ENCODE measurements around the gene ARID3A.

The ARID3A gene

DNA sequence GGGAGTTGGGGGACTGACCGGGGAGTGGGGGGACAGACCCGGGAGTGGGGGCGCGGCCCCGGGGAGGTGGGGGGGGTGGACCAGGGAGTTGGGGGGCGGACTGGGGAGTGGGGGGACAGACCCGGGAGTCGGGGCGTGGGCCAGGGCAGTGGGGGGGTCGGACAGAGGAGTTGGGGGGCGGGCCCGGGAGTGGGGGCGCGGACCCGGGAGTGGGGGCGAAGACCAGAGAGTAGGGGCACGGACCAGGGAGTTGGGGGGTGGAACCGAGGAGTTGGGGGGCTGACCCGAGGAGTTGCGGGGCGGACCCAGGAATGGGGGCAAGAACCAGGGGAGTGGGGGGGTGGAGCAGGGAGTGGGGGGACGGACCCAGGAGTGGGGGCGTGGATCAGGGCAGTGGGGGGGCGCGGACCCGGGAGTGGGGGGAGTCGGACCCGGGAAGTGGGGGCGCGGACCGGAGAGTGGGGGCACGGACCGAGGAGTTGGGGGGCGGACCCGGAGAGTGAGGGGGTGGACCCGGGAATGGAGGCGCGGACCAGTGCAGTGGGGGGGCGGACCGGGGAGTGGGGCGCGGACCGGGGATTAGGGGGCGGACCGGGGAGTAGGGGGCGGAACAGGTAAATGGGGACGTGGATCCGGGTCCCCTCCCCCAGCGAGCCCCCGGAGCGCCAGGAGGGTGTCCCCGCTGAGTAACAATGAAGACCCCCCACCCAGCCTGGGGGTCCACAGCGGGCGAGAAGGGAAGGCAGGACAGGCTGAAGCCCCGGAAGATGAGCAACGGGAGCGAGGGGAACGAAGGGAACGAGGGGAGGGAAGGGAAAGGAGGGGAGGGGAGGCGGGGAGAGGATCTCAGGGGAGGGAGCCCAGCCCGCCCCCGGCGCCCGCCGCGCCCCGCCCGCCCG lies 13.4 kb upstream of the ARID3A start:
- no peak for DNase-seq (ENCODE audit: low spot score)

GRCh38 chr19:913080-913748 lies 12.6 kb upstream of the ARID3A start, which contains the start of gene R3HDM4:
TSS of gene R3HDM4 (minus strand) at chr19:913219. CDS start at chr19:913157, 62 bp downstream.
- peak; percentile 69 for DNase-seq (ENCODE audit: low spot score)

DNA sequence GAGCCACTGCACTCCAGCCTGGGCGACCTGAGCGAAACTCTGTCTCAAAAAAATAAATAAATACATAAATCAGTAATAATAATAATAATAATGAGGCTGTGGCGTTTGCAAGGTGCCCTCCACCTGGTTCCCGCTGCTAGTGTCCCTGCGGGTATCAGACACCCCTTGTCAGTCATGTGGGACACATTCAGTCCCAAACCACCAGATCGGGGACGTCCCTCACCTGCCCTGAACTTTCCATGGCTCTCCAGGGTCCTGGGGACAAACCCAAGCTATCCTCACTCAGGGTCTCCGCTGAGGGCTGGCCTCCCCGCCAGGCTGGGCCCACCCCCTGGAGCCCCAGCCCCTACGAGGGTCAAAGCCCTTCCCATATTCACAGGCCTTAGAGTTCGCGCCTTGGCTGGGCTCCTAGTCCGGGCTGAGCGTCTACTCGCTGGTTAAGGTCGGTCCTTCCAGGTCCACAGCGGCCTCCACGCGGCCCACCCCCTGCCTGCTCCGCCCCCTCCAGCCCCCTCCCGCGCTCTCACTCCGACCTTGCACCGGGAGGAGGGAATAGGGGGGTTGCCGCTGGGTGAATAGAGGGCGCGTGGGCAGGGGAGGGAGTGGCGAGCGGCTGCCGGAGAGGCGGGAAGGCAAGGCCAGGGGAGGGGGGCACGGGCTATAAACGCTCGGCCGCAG lies 9.1 kb upstream of the ARID3A start:
- DNase-seq (ENCODE audit: low spot score) = no peak

DNA sequence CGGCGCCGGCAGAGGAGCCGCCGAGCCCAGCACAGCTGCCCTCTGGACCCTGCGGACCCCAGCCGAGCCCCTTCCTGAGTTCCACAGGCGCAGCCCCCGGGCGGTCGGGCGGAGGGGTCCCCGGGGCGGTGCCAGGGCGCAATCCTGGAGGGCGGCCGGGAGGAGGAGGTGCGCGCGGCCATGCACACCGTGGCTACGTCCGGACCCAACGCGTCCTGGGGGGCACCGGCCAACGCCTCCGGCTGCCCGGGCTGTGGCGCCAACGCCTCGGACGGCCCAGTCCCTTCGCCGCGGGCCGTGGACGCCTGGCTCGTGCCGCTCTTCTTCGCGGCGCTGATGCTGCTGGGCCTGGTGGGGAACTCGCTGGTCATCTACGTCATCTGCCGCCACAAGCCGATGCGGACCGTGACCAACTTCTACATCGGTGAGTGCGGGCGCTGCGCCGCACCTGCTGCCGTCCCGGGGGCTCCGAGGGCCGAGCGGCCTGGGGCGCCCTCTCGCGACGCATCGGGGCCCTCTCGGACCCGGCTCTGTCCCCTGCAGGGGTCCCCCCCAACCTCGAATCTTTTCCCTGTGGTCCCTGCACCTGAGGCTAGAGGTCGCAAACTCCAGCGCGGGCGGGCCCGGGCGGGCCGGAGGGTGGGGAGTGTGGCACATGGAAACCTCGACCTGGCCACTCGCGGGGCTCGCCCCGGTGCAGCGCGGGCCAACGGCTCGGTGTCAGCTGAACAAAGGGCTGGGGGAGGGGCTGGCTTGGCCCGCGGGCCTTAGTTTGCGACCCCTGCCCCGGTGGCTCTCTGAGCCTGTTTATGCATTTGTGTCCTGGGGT lies 8.3 kb upstream of the ARID3A start, which contains the start of gene KISS1R:
Gene KISS1R, plus strand, starts transcription at position 11 of the 829 bp plus-strand sequence. Its CDS starts 170 bp downstream, at position 181.
- DNase-seq (ENCODE audit: low spot score) = peak; percentile 40

DNA sequence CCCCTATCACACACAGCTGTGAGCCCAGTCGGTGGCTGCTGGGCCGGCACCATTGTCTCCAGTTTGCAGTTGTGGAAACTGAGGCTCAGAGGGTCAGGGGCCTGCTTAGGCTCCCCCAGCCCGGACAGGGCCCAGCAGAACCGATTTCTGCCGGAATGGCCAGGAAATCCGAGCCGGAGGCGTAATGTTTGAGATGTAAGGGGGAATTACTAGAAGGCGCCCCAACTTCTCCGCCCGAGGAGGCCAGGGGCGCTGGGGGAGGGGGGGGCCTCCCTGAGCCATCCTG lies 7.7 kb upstream of the ARID3A start:
- no peak for DNase-seq (ENCODE audit: low spot score)

GRCh38 chr19:918481-919198 lies 7.2 kb upstream of the ARID3A start:
- DNase-seq (ENCODE audit: low spot score) = no peak

DNA sequence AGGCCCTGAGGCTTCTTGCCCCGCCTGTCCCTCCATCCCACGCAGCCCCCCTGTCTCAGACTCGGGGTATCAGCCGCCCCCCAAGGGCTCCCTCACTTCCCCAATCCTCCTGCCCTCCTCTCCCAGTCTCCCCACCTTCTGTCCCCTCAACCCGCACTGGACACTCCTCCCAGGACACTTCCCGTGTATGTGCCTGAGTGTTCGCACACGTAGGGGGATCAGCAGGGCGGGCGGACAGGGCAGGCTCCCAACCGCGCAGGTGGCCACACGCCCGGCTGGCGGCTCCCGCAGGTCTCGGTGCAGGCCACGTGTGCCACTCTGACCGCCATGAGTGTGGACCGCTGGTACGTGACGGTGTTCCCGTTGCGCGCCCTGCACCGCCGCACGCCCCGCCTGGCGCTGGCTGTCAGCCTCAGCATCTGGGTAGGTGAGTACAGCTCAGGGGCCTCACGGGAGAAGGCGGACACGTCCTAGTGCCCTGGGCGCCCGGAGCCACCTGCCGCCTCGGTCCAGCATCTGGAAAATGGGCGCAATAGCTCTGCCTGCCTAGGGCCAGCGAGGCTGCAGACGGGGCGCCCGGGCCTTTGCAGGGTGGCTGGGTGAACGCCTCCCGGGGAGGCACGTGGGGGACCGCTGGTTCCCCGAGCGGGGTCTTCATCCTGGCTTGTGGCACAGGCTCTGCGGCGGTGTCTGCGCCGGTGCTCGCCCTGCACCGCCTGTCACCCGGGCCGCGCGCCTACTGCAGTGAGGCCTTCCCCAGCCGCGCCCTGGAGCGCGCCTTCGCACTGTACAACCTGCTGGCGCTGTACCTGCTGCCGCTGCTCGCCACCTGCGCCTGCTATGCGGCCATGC lies 6.4 kb upstream of the ARID3A start:
- peak; percentile 42 for DNase-seq (ENCODE audit: low spot score)

DNA sequence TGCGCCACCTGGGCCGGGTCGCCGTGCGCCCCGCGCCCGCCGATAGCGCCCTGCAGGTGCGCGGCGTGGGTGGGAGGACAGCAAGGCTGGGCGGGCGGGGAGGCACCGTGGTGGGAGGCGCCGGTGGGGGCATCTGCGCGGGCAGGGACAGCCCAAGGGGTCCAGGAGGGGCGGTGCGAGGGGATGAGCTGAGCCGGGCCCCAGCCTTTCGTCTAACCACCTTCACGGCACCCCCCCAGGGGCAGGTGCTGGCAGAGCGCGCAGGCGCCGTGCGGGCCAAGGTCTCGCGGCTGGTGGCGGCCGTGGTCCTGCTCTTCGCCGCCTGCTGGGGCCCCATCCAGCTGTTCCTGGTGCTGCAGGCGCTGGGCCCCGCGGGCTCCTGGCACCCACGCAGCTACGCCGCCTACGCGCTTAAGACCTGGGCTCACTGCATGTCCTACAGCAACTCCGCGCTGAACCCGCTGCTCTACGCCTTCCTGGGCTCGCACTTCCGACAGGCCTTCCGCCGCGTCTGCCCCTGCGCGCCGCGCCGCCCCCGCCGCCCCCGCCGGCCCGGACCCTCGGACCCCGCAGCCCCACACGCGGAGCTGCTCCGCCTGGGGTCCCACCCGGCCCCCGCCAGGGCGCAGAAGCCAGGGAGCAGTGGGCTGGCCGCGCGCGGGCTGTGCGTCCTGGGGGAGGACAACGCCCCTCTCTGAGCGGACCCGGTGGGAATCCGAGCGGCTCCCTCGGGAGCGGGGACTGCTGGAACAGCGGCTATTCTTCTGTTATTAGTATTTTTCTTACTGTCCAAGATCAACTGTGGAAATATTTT lies 5.6 kb upstream of the ARID3A start:
- peak; percentile 25 for DNase-seq (ENCODE audit: low spot score)

DNA sequence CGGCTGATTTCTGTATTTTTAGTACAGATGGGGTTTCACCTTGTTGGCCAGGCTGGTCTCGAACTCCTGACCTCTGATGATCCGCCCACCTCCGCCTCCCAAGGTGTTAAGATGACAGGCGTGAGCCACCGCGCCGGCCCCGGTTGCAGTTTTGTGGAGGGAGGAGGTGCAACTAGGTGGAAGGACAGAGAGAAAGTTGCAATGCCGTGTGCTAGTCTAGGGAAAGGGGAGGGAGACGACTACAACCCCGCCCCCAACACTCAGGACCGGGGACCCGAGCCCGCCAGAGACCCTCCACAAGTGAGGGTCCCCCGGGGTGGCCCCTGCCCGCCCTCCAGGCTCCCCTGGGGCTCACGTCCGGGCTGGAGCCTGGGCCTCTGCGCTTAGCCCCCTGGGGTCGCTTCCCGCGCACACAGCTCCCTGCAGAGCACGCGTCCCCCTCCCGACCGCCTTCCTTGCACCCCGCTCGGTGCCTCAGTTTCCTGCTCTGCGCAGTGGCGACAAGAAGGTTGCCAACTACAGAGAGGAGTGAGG lies 1.2 kb upstream of the ARID3A start:
- no peak for DNase-seq (ENCODE audit: low spot score)

DNA sequence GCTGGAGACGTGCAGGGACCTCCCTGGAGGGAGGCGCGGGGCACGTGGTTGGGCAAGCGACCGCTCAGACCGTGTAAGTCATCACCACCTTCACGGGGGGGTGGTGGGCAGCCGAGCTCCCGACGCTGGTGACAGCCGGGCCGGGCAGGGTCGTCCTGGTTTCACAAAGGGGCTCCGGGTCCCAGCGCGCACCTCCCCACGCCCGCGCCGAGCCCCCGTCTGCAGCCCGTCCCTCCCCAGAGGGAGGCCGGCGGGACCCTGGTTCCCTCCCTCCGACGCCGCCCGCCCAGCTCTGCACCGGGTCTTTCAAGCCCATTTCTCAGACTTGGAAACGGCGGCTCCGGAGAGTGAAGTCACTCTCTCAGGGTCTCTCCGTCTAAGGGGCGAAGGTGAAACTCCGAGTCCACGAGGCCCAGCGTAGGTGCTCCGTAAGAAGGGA lies 729 bp upstream of the ARID3A start:
- DNase-seq (ENCODE audit: low spot score) = peak; percentile 66

DNA sequence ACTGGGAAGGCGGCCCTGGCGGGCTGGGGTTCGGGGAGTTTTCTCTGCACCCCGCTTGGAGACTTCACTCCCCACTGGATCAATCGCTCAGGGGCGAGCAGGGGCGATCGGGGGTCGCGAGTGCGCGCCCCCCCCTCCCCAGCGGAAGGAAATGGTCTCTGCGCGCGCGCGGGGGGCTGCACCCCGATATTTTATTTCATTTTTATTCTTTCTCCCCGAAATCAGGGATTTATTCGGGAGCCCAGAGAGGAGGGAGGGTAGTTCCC lies 421 bp downstream of the ARID3A start:
- no peak for DNase-seq (ENCODE audit: low spot score)

DNA sequence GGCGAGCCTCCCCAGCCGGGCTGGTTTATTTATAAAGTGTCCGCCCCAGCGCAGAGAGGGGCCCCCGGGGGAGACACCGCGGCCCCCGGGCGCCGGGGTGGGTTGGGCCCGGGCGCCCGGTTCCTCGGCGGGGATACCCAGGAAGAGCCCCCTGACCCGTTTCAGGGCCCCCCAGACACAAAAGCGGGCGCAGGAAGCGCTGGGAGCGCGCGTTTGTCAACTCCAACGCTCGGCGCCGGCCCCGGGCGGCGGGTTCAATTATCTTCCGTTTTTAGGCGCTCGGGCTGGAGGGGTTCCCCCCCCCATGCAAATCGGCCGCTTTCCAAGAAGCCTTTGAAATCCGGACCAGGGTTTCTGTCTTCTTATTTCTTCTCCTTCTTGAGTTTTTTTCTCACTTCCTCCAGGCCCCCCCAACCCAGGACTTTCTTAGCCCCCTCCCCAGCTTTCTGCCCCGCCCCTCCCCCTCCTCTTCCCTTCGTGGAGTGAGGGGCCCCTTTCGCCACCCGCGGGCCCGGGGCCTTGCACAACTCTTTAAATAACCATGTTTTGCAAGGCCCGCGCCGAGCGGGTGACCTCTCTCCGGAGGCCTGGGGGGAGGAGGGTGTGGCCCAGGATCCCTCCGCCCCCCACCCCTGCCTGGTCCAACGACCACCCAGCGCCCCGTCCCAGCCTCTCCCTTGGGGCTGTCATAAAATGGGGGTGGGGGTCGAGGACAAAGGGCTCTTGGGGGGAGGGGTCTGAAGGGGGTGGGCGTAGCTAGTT lies 935 bp downstream of the ARID3A start:
- peak; percentile 29 for DNase-seq (ENCODE audit: low spot score)

DNA sequence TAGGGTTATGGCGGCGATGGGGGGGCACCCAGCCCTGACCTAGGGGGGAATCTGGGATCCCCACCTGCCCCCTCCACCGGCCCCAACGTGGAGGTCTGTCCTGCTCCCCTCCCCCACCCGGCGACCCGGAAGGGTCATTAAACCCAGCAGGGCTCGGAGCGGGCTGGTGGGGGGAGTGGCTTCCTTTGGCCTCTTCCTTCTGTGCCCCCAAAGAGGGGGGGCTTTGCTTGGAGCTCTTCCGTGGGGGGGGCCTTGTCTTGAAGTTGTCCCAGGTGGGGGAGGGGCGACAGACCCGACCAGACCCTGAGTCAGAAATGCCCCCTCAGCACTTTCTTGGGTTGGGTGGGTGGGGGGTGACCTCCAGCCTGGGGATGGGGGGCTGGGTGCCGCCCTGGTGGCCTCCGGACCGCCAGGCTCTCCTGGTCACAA lies 1.5 kb downstream of the ARID3A start:
- DNase-seq (ENCODE audit: low spot score) = no peak

- DNase-seq (ENCODE audit: low spot score) = no peak
These were observed 2.1 kb downstream of the ARID3A start for GRCh38 chr19:927780-928401.

DNA sequence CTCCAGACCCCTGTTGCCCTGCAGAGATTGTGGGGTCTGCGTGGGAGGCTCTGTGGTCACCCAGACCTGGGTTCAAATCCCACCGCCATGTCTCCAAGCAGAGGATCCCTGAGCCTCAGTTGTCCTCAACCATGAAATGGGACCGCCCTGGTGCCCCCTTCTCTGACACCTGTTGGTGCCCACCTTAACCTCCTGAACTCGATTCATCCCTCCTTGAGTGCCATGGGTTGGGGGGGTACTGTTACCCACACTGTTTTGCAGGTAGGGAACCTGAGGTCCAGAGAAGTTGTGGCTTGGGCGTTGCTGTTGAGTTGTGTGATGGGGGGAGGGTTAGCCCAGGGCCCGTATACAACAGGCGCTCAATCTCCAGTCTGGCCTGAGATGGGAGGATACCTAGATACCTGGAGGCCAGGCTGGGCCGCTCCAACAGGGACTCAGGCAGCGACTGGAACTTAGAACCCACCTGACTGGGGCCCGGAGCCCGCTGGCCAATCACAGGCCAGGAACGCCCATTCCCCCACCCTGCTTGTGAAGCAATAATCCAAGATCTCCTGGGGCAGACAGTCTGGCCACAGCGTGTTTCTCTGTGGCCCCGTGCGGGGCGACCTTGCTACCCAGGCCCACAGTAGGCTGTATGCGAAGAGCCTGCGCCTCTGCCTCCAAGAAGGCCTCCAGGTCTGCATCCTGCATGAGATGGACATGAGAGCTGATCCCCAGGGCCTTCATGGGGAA lies 2.8 kb downstream of the ARID3A start:
- no peak for DNase-seq (ENCODE audit: low spot score)

DNA sequence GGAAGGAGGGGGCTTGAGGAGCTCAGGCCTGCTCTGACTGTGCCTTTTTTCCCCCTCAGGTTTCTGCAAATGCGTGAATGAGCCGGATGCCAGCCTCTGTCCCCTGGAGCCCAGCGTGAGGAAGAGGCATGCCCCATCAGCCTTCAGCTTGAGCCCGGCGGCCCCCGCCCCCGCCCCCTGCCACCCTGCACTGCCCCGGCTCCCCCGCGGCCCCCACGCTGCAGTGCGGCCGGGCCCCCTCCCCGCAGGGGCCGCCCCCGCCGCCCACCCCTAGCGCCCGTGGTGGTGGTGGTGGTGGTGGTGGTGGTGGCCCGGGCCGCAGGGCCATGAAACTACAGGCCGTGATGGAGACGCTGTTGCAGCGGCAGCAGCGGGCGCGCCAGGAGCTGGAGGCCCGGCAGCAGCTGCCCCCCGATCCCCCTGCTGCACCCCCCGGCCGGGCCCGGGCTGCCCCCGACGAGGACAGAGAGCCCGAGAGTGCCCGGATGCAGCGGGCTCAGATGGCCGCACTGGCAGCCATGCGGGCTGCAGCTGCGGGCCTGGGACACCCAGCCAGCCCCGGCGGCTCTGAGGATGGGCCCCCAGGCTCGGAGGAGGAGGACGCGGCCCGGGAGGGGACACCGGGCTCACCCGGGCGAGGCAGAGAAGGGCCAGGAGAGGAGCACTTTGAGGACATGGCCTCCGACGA lies 3.5 kb downstream of the ARID3A start:
- DNase-seq (ENCODE audit: low spot score) = no peak

- DNase-seq (ENCODE audit: low spot score) = no peak
These were observed 4.0 kb downstream of the ARID3A start for GRCh38 chr19:929891-930258.

Data from kidney tubule cell (primary cell).